Sigmoid colon (tissue), 4 donors: ENCODE results near the gene GRIK1.

Source experiments
- EP300 ChIP-seq, 4 donors: sonication (generic); formaldehyde crosslinking; IDR thresholded peaks; one replicate each; pipeline ENCODE4 v1.6.1; 2017; ENCODE audit warnings: antibody characterized with exemption in 4 of 4
- POLR2A ChIP-seq, 2 donors: fragments of 450-650 bp; IDR thresholded peaks; one replicate each; pipeline ENCODE4 v1.6.1; 2016; ENCODE audit warnings: antibody characterized with exemption in 2 of 2, mild to moderate bottlenecking in 2 of 2, moderate library complexity in 2 of 2
- TF ChIP-seq, protein P1 (sequence below), 4 experiments: fragments of 450-650 bp in 3 of 4; fragments of 200-600 bp in 1 of 4; IDR thresholded peaks; one replicate each; pipeline ENCODE4 v1.5.1; 2016 to 2019; ENCODE audit warnings: antibody characterized with exemption in 4 of 4, mild to moderate bottlenecking in 3 of 4, moderate library complexity in 2 of 4

DNA sequence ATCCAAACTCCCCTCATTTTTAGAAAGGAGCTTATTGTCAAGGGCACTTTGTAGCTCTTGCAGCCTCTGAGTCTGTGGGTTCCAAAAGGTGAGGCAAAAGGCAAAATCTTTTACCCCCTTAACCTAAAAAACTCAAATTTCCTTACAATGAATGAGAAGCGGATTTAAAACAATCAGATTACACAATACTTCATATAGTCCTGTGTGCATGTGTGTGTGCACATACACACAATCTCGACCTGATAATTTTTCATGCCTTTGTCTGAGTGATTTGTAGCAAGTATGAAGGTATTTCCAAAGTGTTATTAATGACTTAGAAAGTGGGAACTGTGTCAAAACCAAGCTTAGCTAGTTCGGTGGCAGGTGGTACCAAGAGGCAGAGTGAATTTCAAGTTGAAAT lies 42.9 kb downstream of the GRIK1 start:
- TF ChIP-seq, protein P1, sequence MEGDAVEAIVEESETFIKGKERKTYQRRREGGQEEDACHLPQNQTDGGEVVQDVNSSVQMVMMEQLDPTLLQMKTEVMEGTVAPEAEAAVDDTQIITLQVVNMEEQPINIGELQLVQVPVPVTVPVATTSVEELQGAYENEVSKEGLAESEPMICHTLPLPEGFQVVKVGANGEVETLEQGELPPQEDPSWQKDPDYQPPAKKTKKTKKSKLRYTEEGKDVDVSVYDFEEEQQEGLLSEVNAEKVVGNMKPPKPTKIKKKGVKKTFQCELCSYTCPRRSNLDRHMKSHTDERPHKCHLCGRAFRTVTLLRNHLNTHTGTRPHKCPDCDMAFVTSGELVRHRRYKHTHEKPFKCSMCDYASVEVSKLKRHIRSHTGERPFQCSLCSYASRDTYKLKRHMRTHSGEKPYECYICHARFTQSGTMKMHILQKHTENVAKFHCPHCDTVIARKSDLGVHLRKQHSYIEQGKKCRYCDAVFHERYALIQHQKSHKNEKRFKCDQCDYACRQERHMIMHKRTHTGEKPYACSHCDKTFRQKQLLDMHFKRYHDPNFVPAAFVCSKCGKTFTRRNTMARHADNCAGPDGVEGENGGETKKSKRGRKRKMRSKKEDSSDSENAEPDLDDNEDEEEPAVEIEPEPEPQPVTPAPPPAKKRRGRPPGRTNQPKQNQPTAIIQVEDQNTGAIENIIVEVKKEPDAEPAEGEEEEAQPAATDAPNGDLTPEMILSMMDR (IDR thresholded peaks at IDR 0.05) = no peak
- TF ChIP-seq EP300 (IDR thresholded peaks at IDR 0.05) = no peak
- TF ChIP-seq POLR2A (IDR thresholded peaks at IDR 0.05) = no peak
